GM12878 (cell line): ENCODE data around the gene ATXN1. TPM values are rescaled to one million over a fixed set of nuclear protein-coding genes. Genes with fewer than 3 reads are reported as not detected.
A peak's percentile ranks its signal among the peaks of the same experiment; 100 is the strongest.

Source experiments
- ATAC-seq: fragments of 200-7000 bp; cut with Tn5 transposase; 3 replicates; pipeline ENCODE4 v1.9.1; 2020; ENCODE audit warnings: mild to moderate bottlenecking, moderate library complexity
- BruUV-seq: library from RNA; stranded (reverse); fragments of 400-500 nt; replicated peaks from 2 replicates; lab custom pipeline; 2021; lab: Mats Ljungman, UMichigan
- CTCF ChIA-PET: fragments of 300-600 bp; sonication (Branson Sonifier 250); formaldehyde crosslinking; extraction: SDS; loops from one replicate; lab custom pipeline; 2021; ENCODE audit warnings: inconsistent platforms; lab: Yijun Ruan, JAX
- POLR2A ChIA-PET: fragments of 350-600 bp; formaldehyde crosslinking; extraction: SDS; loops from one replicate; lab custom pipeline; 2021; ENCODE audit warnings: inconsistent platforms; lab: Charles Lee
- RAD21 ChIA-PET: fragments of 300-600 bp; sonication (Branson Sonifier 250); formaldehyde crosslinking; loops from one replicate; lab custom pipeline; 2023; ENCODE audit warnings: antibody characterized with exemption; ENCODE audit not compliant: unreplicated experiment; lab: Charles Lee
- SMC1A ChIA-PET: fragments of 300-600 bp; sonication (Branson Sonifier 250); formaldehyde crosslinking; loops from one replicate; lab custom pipeline; 2023; ENCODE audit not compliant: unreplicated experiment, uncharacterized antibody; lab: Charles Lee
- DNase-seq: peaks from one replicate; pipeline ENCODE4 v3.0.0-alpha.2; 2011; ENCODE audit warnings: low read depth, low spot score
- FAIRE-seq: peaks from 3 replicates; lab custom pipeline; 2011; peaks lifted over from hg19 to GRCh38; lab: Jason Lieb, UNC
- H2AFZ ChIP-seq: 2 replicates; pipeline ENCODE4 v1.6.0; 2011; ENCODE audit warnings: low read depth, low read length, control low read depth; ENCODE audit not compliant: control insufficient read depth
- H3K27ac ChIP-seq: 2 replicates; pipeline ENCODE4 v1.5.1; 2011; ENCODE audit warnings: control low read depth; ENCODE audit not compliant: control insufficient read depth, insufficient read depth
- H3K27me3 ChIP-seq, 2 experiments: replicated peaks in 1 of 2; 2 replicates each; pipeline versions ENCODE4 v1.6.0 to v1.6.1; 2011; ENCODE audit warnings: low read length in 1 of 2; ENCODE audit not compliant: control insufficient read depth in 2 of 2, insufficient read depth in 2 of 2
- H3K36me3 ChIP-seq, 2 experiments: 2 replicates each; pipeline ENCODE4 v1.5.1; 2011; ENCODE audit warnings: low read length in 1 of 2; ENCODE audit not compliant: control insufficient read depth in 2 of 2, insufficient read depth in 2 of 2
- H3K4me1 ChIP-seq: 2 replicates; pipeline ENCODE4 v1.6.1; 2011; ENCODE audit warnings: mild to moderate bottlenecking, low read length, moderate library complexity, mixed read lengths; ENCODE audit not compliant: control insufficient read depth, insufficient read depth
- H3K4me2 ChIP-seq: 2 replicates; pipeline ENCODE4 v1.6.0; 2011; ENCODE audit warnings: control low read depth; ENCODE audit not compliant: control insufficient read depth, insufficient read depth
- H3K4me3 ChIP-seq: fragments of 200-600 bp; sonication (generic); 2 replicates; pipeline ENCODE4 v1.5.1; 2016
- H3K79me2 ChIP-seq: 2 replicates; pipeline ENCODE4 v1.6.0; 2011; ENCODE audit warnings: low read length; ENCODE audit not compliant: control insufficient read depth, insufficient read depth
- H3K9ac ChIP-seq: 2 replicates; pipeline ENCODE4 v1.8.0; 2011; ENCODE audit warnings: low read length, control low read depth, mixed read lengths; ENCODE audit not compliant: control insufficient read depth, insufficient read depth
- H3K9me3 ChIP-seq: replicated peaks from 3 replicates; pipeline ENCODE4 v1.5.1; 2011; ENCODE audit warnings: mild to moderate bottlenecking, low read length; ENCODE audit not compliant: control insufficient read depth, insufficient read depth
- H4K20me1 ChIP-seq: 2 replicates; pipeline ENCODE4 v1.6.0; 2011; ENCODE audit not compliant: control insufficient read depth, insufficient read depth
- DPF2 ChIP-seq: fragments of 450-650 bp; IDR thresholded peaks from 2 replicates; pipeline ENCODE4 v1.6.1; 2017; ENCODE audit warnings: mild to moderate bottlenecking
- HDAC2 ChIP-seq: fragments of 200-600 bp; sonication (generic); IDR thresholded peaks from 2 replicates; pipeline ENCODE4 v1.6.1; 2017
- MLLT1 ChIP-seq: fragments of 450-650 bp; IDR thresholded peaks from 2 replicates; pipeline ENCODE4 v1.6.1; 2016; ENCODE audit warnings: mild to moderate bottlenecking
- MYC ChIP-seq: IDR thresholded peaks from 2 replicates; pipeline ENCODE4 v1.6.1; 2011; ENCODE audit warnings: mild to moderate bottlenecking, low read length, moderate library complexity, inconsistent platforms; ENCODE audit not compliant: insufficient read depth, insufficient replicate concordance, insufficient read length, severe bottlenecking
- NFYA ChIP-seq: IDR thresholded peaks from 2 replicates; pipeline ENCODE4 v1.6.1; 2011; ENCODE audit warnings: low read depth, mild to moderate bottlenecking, low read length, improper control_type of control experiment, borderline replicate concordance
- RUNX3 ChIP-seq: IDR thresholded peaks from 2 replicates; pipeline ENCODE4 v1.6.1; 2012; ENCODE audit warnings: low read length, inconsistent platforms
- SP1 ChIP-seq: IDR thresholded peaks from one replicate; pipeline ENCODE4 v1.6.1; 2011; ENCODE audit warnings: low read depth, low read length
- SREBF1 ChIP-seq: IDR thresholded peaks from 2 replicates; pipeline ENCODE4 v1.6.1; 2012; ENCODE audit warnings: mild to moderate bottlenecking, low read length
- SREBF2 ChIP-seq: IDR thresholded peaks from 2 replicates; pipeline ENCODE4 v1.6.1; 2012; ENCODE audit warnings: mild to moderate bottlenecking, low read length
- STAT1 ChIP-seq: fragments of 450-650 bp; conservative IDR thresholded peaks from 2 replicates; pipeline ENCODE4 v1.6.1; 2014; ENCODE audit warnings: antibody characterized with exemption, mild to moderate bottlenecking
- STAT3 ChIP-seq: IDR thresholded peaks from 2 replicates; pipeline ENCODE4 v1.6.1; 2011; ENCODE audit warnings: low read depth, low read length, improper control_type of control experiment
- TAF1 ChIP-seq: IDR thresholded peaks from 2 replicates; pipeline ENCODE4 v1.6.1; 2011; ENCODE audit warnings: mild to moderate bottlenecking, low read depth, low read length, borderline replicate concordance
- TCF12 ChIP-seq: IDR thresholded peaks from 2 replicates; pipeline ENCODE4 v1.6.1; 2011; ENCODE audit warnings: low read depth, mild to moderate bottlenecking, low read length
- TCF7 ChIP-seq: IDR thresholded peaks from 2 replicates; pipeline ENCODE4 v1.6.1; 2014; ENCODE audit warnings: antibody characterized with exemption, borderline replicate concordance
- YY1 ChIP-seq: IDR thresholded peaks from 2 replicates; pipeline ENCODE4 v1.6.1; 2011; ENCODE audit warnings: low read depth, mild to moderate bottlenecking, low read length
- ZBTB11 ChIP-seq: fragments of 450-650 bp; formaldehyde crosslinking; IDR thresholded peaks from 2 replicates; pipeline ENCODE4 v1.5.0; 2022; ENCODE audit warnings: mild to moderate bottlenecking, missing genetic modification characterization
- ZNF24 ChIP-seq: fragments of 450-650 bp; IDR thresholded peaks from 2 replicates; pipeline ENCODE4 v1.6.1; 2017; ENCODE audit warnings: antibody characterized with exemption, mild to moderate bottlenecking
- WGBS: methylation state at CpG from one replicate; pipeline ENCODE4 v1.1.6; 2016; ENCODE audit warnings: low lambda C conversion rate; ENCODE audit not compliant: insufficient replicate concordance, insufficient coverage; ENCODE audit errors: missing lambda C conversion rate; 5-methylcytosine and 5-hydroxymethylcytosine counted together
- in situ Hi-C: fragments of 300-500 bp; cut with MboI; formaldehyde crosslinking; loops from 9 replicates; pipeline ENCODE4 v1.14.3; 2018; ENCODE audit warnings: mixed read lengths
- intact Hi-C: fragments of 100-400 bp; cut with micrococcal nuclease; formaldehyde crosslinking; loops from one replicate; pipeline ENCODE4 v1.14.2; 2022; ENCODE audit not compliant: unreplicated experiment
- polyA plus RNA-seq, 11 experiments: library from polyadenylated mRNA; depleted of rRNA in 4 of 11; unstranded in 6 of 11; stranded (reverse) in 5 of 11; fragments of >200 nt; fragmentation: Nextera tagmentation in 4 of 11; fragmentation: Illumina TruSeq in 1 of 11; extraction: Ambion mirVana in 4 of 11; extraction: Trizol in 1 of 11; gene quantifications; 1 replicate in 1 of 11; 2 replicates in 10 of 11; pipeline versions ENCODE4 v1.2.1 to v1.2.3, GENCODE V29; 2011 to 2016; ENCODE audit warnings: inconsistent platforms in 2 of 11, missing spikeins in 2 of 11, low read depth in 1 of 11
- total RNA-seq, 4 experiments: library from RNA; depleted of rRNA in 3 of 4; stranded (reverse); fragments of >200 nt in 3 of 4; fragmentation: Illumina TruSeq in 1 of 4; extraction: Trizol in 1 of 4; gene quantifications; 2 replicates each; pipeline versions ENCODE4 v1.2.1 to v1.2.3, GENCODE V29; 2013 to 2021
- TF ChIP-seq, protein P1 (sequence below): fragments of 450-650 bp; IDR thresholded peaks from 2 replicates; pipeline ENCODE4 v1.6.1; 2017; ENCODE audit warnings: antibody characterized with exemption, mild to moderate bottlenecking, moderate library complexity

Gene ATXN1
- total and polyA plus RNA-seq, 10 of the 15 experiments (the other 5 are each of a cell fraction or from before 2014, with no cell fraction given), result 12.2 to 51.2 (median 20.5) TPM

DNA sequence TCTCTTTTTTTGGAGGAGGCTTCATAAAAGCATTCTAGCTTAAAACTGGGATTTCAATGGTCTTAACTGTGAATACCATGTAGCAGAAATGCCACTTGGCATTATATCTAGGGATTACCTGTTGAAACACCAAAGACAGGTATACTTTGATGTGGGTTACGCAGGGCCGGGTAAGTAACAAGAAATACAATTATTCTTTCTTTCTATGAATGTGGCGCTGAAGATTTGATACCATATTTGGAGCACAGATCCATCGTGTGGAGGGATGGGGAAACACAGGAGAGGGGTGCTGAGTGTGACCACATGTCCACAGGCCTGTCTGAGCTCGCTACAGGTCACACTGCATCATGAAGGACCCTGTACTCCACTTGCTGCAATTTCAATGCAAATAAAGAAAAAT lies 265.1 kb downstream of the ATXN1 start:
- FAIRE-seq, result no peak
- TF ChIP-seq MYC (no peak), TCF12 (no peak), TCF7 (peak; percentile 60; the same call in 1 of the 2 replicates), TAF1 (no peak), DPF2 (no peak), YY1 (no peak), STAT3 (no peak), STAT1 (no peak), SREBF2 (no peak), RUNX3 (peak; percentile 42; the same call in 1 of the 2 replicates), ZNF24 (no peak), SREBF1 (no peak), NFYA (no peak), HDAC2 (no peak), MLLT1 (no peak), SP1 (no peak), ZBTB11 (CRISPR knock-in tag) (no peak)
- TF ChIP-seq, protein P1, sequence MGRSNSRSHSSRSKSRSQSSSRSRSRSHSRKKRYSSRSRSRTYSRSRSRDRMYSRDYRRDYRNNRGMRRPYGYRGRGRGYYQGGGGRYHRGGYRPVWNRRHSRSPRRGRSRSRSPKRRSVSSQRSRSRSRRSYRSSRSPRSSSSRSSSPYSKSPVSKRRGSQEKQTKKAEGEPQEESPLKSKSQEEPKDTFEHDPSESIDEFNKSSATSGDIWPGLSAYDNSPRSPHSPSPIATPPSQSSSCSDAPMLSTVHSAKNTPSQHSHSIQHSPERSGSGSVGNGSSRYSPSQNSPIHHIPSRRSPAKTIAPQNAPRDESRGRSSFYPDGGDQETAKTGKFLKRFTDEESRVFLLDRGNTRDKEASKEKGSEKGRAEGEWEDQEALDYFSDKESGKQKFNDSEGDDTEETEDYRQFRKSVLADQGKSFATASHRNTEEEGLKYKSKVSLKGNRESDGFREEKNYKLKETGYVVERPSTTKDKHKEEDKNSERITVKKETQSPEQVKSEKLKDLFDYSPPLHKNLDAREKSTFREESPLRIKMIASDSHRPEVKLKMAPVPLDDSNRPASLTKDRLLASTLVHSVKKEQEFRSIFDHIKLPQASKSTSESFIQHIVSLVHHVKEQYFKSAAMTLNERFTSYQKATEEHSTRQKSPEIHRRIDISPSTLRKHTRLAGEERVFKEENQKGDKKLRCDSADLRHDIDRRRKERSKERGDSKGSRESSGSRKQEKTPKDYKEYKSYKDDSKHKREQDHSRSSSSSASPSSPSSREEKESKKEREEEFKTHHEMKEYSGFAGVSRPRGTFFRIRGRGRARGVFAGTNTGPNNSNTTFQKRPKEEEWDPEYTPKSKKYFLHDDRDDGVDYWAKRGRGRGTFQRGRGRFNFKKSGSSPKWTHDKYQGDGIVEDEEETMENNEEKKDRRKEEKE, result no peak

More for the DNA sequence above, 265.1 kb downstream of the ATXN1 start:
- 92% methylated on average over 5 of the region's 5 CpGs for WGBS
- BruUV-seq, result no TSS peak
- Histone ChIP-seq H4K20me1 (no peaks in the 10 kb centered on the region), H3K27me3 (no peaks in the 10 kb centered on the region), H3K79me2 (peaks cover 15% of the 10 kb centered on the region), H3K4me2 (no peak overlapping the region), H3K9ac (no peak overlapping the region), H3K27ac (peak overlapping the region; percentile 85; the same call in 1 of the 2 replicates), H2AFZ (no peak overlapping the region), H3K36me3 (no peaks in the 10 kb centered on the region; a peak in 1 of 4 replicates), H3K9me3 (peaks cover 11% of the 10 kb centered on the region), H3K4me3 (no peak overlapping the region), H3K4me1 (peaks cover 52% of the 10 kb centered on the region)
- in situ Hi-C loops (no loop called here), intact Hi-C loops (loop anchor here (10.0 kb wide), 1 partner anchor 469 kb away; no protein-coding TSS in a partner anchor)
- ATAC-seq (no peak), DNase-seq (no peak)
- ChIA-PET SMC1A (interaction anchor here (0.6 to 14.6 kb wide), 13 partner anchors 8 to 193 kb away, joined by 3 to 388 read pairs (median 7); no protein-coding TSS in a partner anchor), CTCF (interaction anchor here (1.2 to 17.6 kb wide), 8 partner anchors 9 to 266 kb away, joined by 5 to 203 read pairs (median 12); partner anchors contain the start of gene ATXN1), RAD21 (interaction anchor here (0.8 to 14.6 kb wide), 10 partner anchors 8 to 164 kb away, joined by 3 to 201 read pairs (median 11); no protein-coding TSS in a partner anchor), POLR2A (interaction anchor here (0.9 to 13.1 kb wide), 5 partner anchors 7 to 82 kb away, joined by 3 to 256 read pairs (median 4); no protein-coding TSS in a partner anchor)
